Upper lobe of left lung (tissue), 4 donors: Measurements from ENCODE around the gene TMEM247.

Source experiments
- EP300 ChIP-seq, 4 donors: sonication (generic); formaldehyde crosslinking; IDR thresholded peaks; one replicate each; pipeline ENCODE4 v1.5.1; 2017; ENCODE audit warnings: antibody characterized with exemption in 4 of 4, control low read depth in 2 of 4
- POLR2A ChIP-seq, 4 donors: fragments of 450-650 bp; IDR thresholded peaks; one replicate each; pipeline ENCODE4 v1.5.1; 2016 to 2017; ENCODE audit warnings: antibody characterized with exemption in 4 of 4, mild to moderate bottlenecking in 2 of 4
- POLR2AphosphoS5 ChIP-seq, 2 donors: sonication (generic); formaldehyde crosslinking; IDR thresholded peaks; one replicate each; pipeline ENCODE4 v1.5.1; 2017; ENCODE audit warnings: antibody characterized with exemption in 2 of 2
- TF ChIP-seq, protein P1 (sequence below), 6 experiments: fragments of 450-650 bp in 4 of 6; fragments of 200-600 bp in 2 of 6; sonication (generic) in 2 of 6; IDR thresholded peaks; one replicate each; pipeline ENCODE4 v1.5.1; 2016 to 2019; ENCODE audit warnings: antibody characterized with exemption in 6 of 6

DNA sequence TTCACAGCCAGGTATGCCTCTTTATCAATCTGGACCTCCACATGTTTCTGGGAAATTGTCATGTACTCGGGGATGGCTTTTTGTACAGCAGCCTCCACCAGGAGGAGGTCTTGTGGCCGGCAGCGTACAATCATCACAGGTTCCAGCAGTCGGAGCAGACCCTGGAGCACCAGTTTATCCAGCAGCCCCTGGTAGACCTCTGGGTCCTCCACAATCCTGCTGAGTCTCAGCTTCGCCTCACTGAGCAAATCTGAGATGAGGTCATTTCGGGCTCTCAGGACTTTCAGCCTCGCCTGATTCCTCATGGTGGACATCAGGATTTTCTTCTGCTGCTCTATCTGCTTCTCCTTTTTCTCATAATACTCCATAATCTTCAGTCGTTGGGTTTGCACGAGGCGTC lies 32.8 kb downstream of the TMEM247 start:
- TF ChIP-seq POLR2A (IDR thresholded peaks at IDR 0.05), result no peak
- TF ChIP-seq, protein P1, sequence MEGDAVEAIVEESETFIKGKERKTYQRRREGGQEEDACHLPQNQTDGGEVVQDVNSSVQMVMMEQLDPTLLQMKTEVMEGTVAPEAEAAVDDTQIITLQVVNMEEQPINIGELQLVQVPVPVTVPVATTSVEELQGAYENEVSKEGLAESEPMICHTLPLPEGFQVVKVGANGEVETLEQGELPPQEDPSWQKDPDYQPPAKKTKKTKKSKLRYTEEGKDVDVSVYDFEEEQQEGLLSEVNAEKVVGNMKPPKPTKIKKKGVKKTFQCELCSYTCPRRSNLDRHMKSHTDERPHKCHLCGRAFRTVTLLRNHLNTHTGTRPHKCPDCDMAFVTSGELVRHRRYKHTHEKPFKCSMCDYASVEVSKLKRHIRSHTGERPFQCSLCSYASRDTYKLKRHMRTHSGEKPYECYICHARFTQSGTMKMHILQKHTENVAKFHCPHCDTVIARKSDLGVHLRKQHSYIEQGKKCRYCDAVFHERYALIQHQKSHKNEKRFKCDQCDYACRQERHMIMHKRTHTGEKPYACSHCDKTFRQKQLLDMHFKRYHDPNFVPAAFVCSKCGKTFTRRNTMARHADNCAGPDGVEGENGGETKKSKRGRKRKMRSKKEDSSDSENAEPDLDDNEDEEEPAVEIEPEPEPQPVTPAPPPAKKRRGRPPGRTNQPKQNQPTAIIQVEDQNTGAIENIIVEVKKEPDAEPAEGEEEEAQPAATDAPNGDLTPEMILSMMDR (IDR thresholded peaks at IDR 0.05), result no peak
- no peak for TF ChIP-seq EP300 (IDR thresholded peaks at IDR 0.05)
- no peak for TF ChIP-seq POLR2AphosphoS5 (IDR thresholded peaks at IDR 0.05)
